Hepatic stellate cell (primary cell): ENCODE measurements around the gene TNFSF11.

Experiments used
- DNase-seq: peaks from one replicate; pipeline ENCODE4 v3.0.0; 2011; ENCODE audit warnings: low spot score

The TNFSF11 gene

DNA sequence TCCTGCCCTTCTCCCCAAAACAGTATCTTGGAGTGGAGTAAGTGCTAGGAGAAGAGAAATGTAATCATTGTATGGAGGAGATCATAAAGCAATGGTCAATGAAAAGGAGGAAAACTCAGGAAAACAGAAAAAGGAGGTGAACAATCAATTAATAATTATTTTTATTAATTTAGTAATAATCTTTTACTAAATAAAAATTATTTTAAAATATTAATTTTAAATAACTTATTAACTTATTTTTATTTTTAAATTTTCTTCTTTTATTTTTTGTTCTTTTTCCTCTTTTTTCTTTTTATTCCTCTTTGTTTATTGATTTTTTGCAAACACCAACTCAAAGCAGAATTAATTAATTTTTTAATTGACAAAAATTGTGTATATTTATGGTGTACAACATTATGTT lies 80.3 kb downstream of the TNFSF11 start:
- no peak for DNase-seq

DNA sequence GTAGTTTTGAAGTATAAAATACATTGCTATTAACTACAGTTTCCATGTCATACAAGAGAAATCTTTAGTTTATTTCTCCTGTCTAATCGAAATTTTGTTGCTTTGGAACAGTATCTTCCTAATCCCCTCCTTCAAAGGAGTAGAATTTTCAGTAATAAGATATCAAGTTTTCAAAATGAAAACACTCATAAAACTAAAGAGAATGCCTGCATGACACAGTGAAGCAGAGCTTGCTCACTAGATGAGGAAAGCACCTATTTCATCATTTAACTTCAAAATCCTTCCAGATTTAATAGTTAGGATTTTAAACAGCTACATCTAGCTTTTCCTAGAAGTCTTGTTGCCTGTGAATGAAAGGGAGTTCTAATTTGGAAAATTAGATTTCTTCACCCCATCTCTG lies 80.8 kb downstream of the TNFSF11 start:
- DNase-seq = no peak

GRCh38 chr13:42656161-42656560 lies 82.2 kb downstream of the TNFSF11 start:
- DNase-seq = no peak

GRCh38 chr13:42656958-42657357 lies 83.0 kb downstream of the TNFSF11 start:
- DNase-seq = no peak
